Thyroid gland (tissue), 4 donors: ENCODE measurements around the gene FBXL17. TPM values are rescaled to one million over a fixed set of nuclear protein-coding genes. Genes with fewer than 3 reads are reported as not detected.

Source experiments
- DNase-seq, 2 donors: peaks; one replicate each; pipeline ENCODE4 v3.0.0-alpha.2; 2019
- H3K27ac ChIP-seq, 3 donors: fragments of 200-600 bp; sonication (generic); 1 replicate in 2 of 3; 2 replicates in 1 of 3; pipeline ENCODE4 v1.5.1; 2016 to 2019; ENCODE audit warnings: mild to moderate bottlenecking in 1 of 3, moderate library complexity in 1 of 3
- H3K27me3 ChIP-seq: fragments of 200-600 bp; sonication (generic); one replicate; pipeline ENCODE4 v1.5.1; 2019
- H3K36me3 ChIP-seq, 2 donors: fragments of 200-600 bp; sonication (generic); one replicate each; pipeline ENCODE4 v1.5.1; 2016 to 2019
- H3K4me1 ChIP-seq, 2 donors: fragments of 200-600 bp; sonication (generic); one replicate each; pipeline ENCODE4 v1.5.1; 2017 to 2019
- H3K4me3 ChIP-seq, 3 donors: fragments of 200-600 bp; sonication (generic); replicated peaks in 1 of 3; 1 replicate in 2 of 3; 2 replicates in 1 of 3; pipeline ENCODE4 v1.5.1; 2016; ENCODE audit warnings: mild to moderate bottlenecking in 1 of 3
- H3K9me3 ChIP-seq: fragments of 200-600 bp; sonication (generic); one replicate; pipeline ENCODE4 v1.5.1; 2017
- CTCF ChIP-seq, 6 experiments: fragments of 200-600 bp in 3 of 6; fragments of 450-650 bp in 3 of 6; sonication (generic) in 3 of 6; IDR thresholded peaks; one replicate each; pipeline ENCODE4 v1.5.1; 2016 to 2019; ENCODE audit warnings: antibody characterized with exemption in 6 of 6, mild to moderate bottlenecking in 2 of 6, inconsistent platforms in 1 of 6, moderate library complexity in 1 of 6
- POLR2A ChIP-seq, 2 donors: fragments of 450-650 bp; IDR thresholded peaks; one replicate each; pipeline ENCODE4 v1.6.1; 2017; ENCODE audit warnings: antibody characterized with exemption in 2 of 2, mild to moderate bottlenecking in 2 of 2, moderate library complexity in 1 of 2
- WGBS, 2 donors: methylation state at CpG; one replicate each; pipeline ENCODE4 v1.1.5; 2017; 5-methylcytosine and 5-hydroxymethylcytosine counted together
- intact Hi-C: fragments of 100-400 bp; cut with DNase I; formaldehyde crosslinking; loops from one replicate; pipeline ENCODE4 v1.15.1; 2023
- total RNA-seq, 4 donors: library from RNA; depleted of rRNA; stranded (reverse); fragments of >200 nt; gene quantifications; one replicate each; pipeline ENCODE4 v1.2.3, GENCODE V29; 2016

FBXL17 gene
- total RNA-seq, 4 donors from 2014 or later = 37.6 to 77.7 (median 55.6) TPM

- H3K9me3 ChIP-seq = no peaks in the 10 kb centered on the region
- no peaks in the 10 kb centered on the region for H3K36me3 ChIP-seq
- H3K4me3 ChIP-seq = no peak overlapping the region
- 86 to 92% methylated on average over 2 of the region's 2 CpGs for WGBS, 2 donors
- H3K4me1 ChIP-seq = peaks cover 6 to 8% of the 10 kb centered on the region in 2 donors
- no peaks in the 10 kb centered on the region for H3K27me3 ChIP-seq
- no peak for DNase-seq
- no peak overlapping the region for H3K27ac ChIP-seq
- intact Hi-C loops = no loop called here
- TF ChIP-seq POLR2A (IDR thresholded peaks at IDR 0.05) = no peak
- TF ChIP-seq CTCF (IDR thresholded peaks at IDR 0.05) = no peak
These were observed 126.4 kb downstream of the FBXL17 start for GRCh38 chr5:108255468-108255867.

GRCh38 chr5:108251350-108251749 lies 130.5 kb downstream of the FBXL17 start:
- TF ChIP-seq CTCF (IDR thresholded peaks at IDR 0.05) = no peak
- TF ChIP-seq POLR2A (IDR thresholded peaks at IDR 0.05) = no peak
- intact Hi-C loops = no loop called here
- WGBS, 2 donors = 77 to 83% methylated on average over 1 of the region's 1 CpG
- no peaks in the 10 kb centered on the region for H3K9me3 ChIP-seq
- peaks cover 6 to 8% of the 10 kb centered on the region in 2 donors for H3K4me1 ChIP-seq
- H3K36me3 ChIP-seq = no peaks in the 10 kb centered on the region
- no peak overlapping the region for H3K4me3 ChIP-seq
- H3K27ac ChIP-seq = no peak overlapping the region
- DNase-seq = no peak
- H3K27me3 ChIP-seq = no peaks in the 10 kb centered on the region

GRCh38 chr5:108249785-108250426 lies 132.0 kb downstream of the FBXL17 start:
- no peak for TF ChIP-seq POLR2A (IDR thresholded peaks at IDR 0.05)
- TF ChIP-seq CTCF (IDR thresholded peaks at IDR 0.05) = no peak
- WGBS, 2 donors = 78 to 82% methylated on average over 3 of the region's 3 CpGs

GRCh38 chr5:108249095-108249784 lies 132.7 kb downstream of the FBXL17 start:
- no peak overlapping the region for H3K27ac ChIP-seq
- 95 to 96% methylated on average over 7 of the region's 7 CpGs for WGBS, 2 donors
- no peak for TF ChIP-seq CTCF (IDR thresholded peaks at IDR 0.05)
- no peak for TF ChIP-seq POLR2A (IDR thresholded peaks at IDR 0.05)
- H3K36me3 ChIP-seq = no peaks in the 10 kb centered on the region
- no peaks in the 10 kb centered on the region for H3K27me3 ChIP-seq
- intact Hi-C loops = no loop called here
- peaks cover 6 to 8% of the 10 kb centered on the region in 2 donors for H3K4me1 ChIP-seq
- H3K4me3 ChIP-seq = no peak overlapping the region
- H3K9me3 ChIP-seq = no peaks in the 10 kb centered on the region
- DNase-seq = no peak

More at GRCh38 chr5:108249785-108250426, 132.0 kb downstream of the FBXL17 start:
- peaks cover 6 to 8% of the 10 kb centered on the region in 2 donors for H3K4me1 ChIP-seq
- no peak overlapping the region for H3K27ac ChIP-seq
- H3K4me3 ChIP-seq = no peak overlapping the region
- no peaks in the 10 kb centered on the region for H3K36me3 ChIP-seq
- DNase-seq = no peak
- no peaks in the 10 kb centered on the region for H3K27me3 ChIP-seq
- no peaks in the 10 kb centered on the region for H3K9me3 ChIP-seq
- intact Hi-C loops = no loop called here
